K562 (cell line): ENCODE results near the gene GNPTAB. TPM values are rescaled to one million over a fixed set of nuclear protein-coding genes. Genes with fewer than 3 reads are reported as not detected.

ENCODE experiments used
- ADNP ChIP-seq: fragments of 200-800 bp; sonication (Bioruptor generic); IDR thresholded peaks from 2 replicates; pipeline ENCODE4 v1.6.1; 2016; ENCODE audit warnings: missing genetic modification characterization, missing compliant biosample characterization
- BACH1 ChIP-seq: fragments of 200-800 bp; sonication (Bioruptor generic); IDR thresholded peaks from 2 replicates; pipeline ENCODE4 v1.6.1; 2016; ENCODE audit warnings: missing genetic modification characterization, missing compliant biosample characterization
- BMI1 ChIP-seq: fragments of 150-350 bp; IDR thresholded peaks from 2 replicates; pipeline ENCODE4 v1.6.1; 2014; ENCODE audit warnings: low read length
- CEBPB ChIP-seq: fragments of 450-650 bp; IDR thresholded peaks from 2 replicates; pipeline ENCODE4 v1.6.1; 2016; ENCODE audit warnings: missing genetic modification characterization, missing compliant biosample characterization
- COPS2 ChIP-seq: fragments of 450-650 bp; conservative IDR thresholded peaks from 2 replicates; pipeline ENCODE4 v1.6.1; 2016; ENCODE audit warnings: mild to moderate bottlenecking, moderate library complexity
- CREB5 ChIP-seq: fragments of 250-450 bp; sonication (Bioruptor Pico); IDR thresholded peaks from 2 replicates; pipeline ENCODE4 v1.5.0; 2020; ENCODE audit warnings: mild to moderate bottlenecking
- DIDO1 ChIP-seq: fragments of 450-650 bp; IDR thresholded peaks from 2 replicates; pipeline ENCODE4 v1.6.1; 2016; ENCODE audit warnings: low read depth, missing biosample characterization, missing genetic modification characterization
- EP400 ChIP-seq: fragments of 450-650 bp; IDR thresholded peaks from 2 replicates; pipeline ENCODE4 v1.6.1; 2017; ENCODE audit warnings: antibody characterized with exemption, mild to moderate bottlenecking, moderate library complexity
- FOS ChIP-seq: IDR thresholded peaks from 3 replicates; pipeline ENCODE4 v1.6.1; 2011; ENCODE audit not compliant: insufficient read length; ENCODE audit errors: extremely low read depth
- GMEB1 ChIP-seq: fragments of 250-450 bp; sonication (Bioruptor Pico); IDR thresholded peaks from 2 replicates; pipeline ENCODE4 v1.4.0; 2020; ENCODE audit warnings: mild to moderate bottlenecking
- HDAC1 ChIP-seq, 2 experiments: fragments of 450-650 bp; IDR thresholded peaks; 2 replicates each; pipeline ENCODE4 v1.6.1; 2016 to 2017; ENCODE audit warnings: inconsistent platforms in 1 of 2, mild to moderate bottlenecking in 1 of 2, moderate library complexity in 1 of 2
- KLF10 ChIP-seq: fragments of 250-450 bp; sonication (Bioruptor Pico); IDR thresholded peaks from 2 replicates; pipeline ENCODE4 v1.6.1; 2021; ENCODE audit warnings: matching md5 sums
- NFIC ChIP-seq: fragments of 450-650 bp; IDR thresholded peaks from 2 replicates; pipeline ENCODE4 v1.6.1; 2017; ENCODE audit warnings: mild to moderate bottlenecking, inconsistent platforms
- NR1H2 ChIP-seq: sonication (generic); formaldehyde crosslinking; IDR thresholded peaks from 2 replicates; pipeline ENCODE4 v1.4.0; 2020; ENCODE audit warnings: mild to moderate bottlenecking, missing genetic modification reagents
- PTRF ChIP-seq: fragments of 450-650 bp; IDR thresholded peaks from 2 replicates; pipeline ENCODE4 v1.6.1; 2016; ENCODE audit warnings: mild to moderate bottlenecking, missing genetic modification characterization, missing compliant biosample characterization
- SRSF9 ChIP-seq: fragments of 200-400 bp; formaldehyde crosslinking; IDR thresholded peaks from 2 replicates; pipeline ENCODE4 v1.6.1; 2017; ENCODE audit warnings: low read depth, low read length, borderline replicate concordance
- TAF9B ChIP-seq: fragments of 450-650 bp; IDR thresholded peaks from 2 replicates; pipeline ENCODE4 v1.6.1; 2018; ENCODE audit warnings: mild to moderate bottlenecking; ENCODE audit not compliant: partially characterized antibody
- ZC3H11A ChIP-seq: IDR thresholded peaks from 2 replicates; pipeline ENCODE4 v1.6.1; 2012; ENCODE audit warnings: low read depth, low read length, improper control_type of control experiment
- ZFP36 ChIP-seq: fragments of 150-350 bp; IDR thresholded peaks from 2 replicates; pipeline ENCODE4 v1.6.1; 2018; ENCODE audit warnings: low read length, low read depth; ENCODE audit not compliant: partially characterized antibody
- ZHX1 ChIP-seq: fragments of 150-350 bp; conservative IDR thresholded peaks from 2 replicates; pipeline ENCODE4 v1.6.1; 2014; ENCODE audit warnings: low read length
- ZNF263 ChIP-seq: sonication (generic); formaldehyde crosslinking; IDR thresholded peaks from 2 replicates; pipeline ENCODE4 v1.8.0; 2022; ENCODE audit warnings: mild to moderate bottlenecking, missing genetic modification reagents, borderline replicate concordance
- polyA plus RNA-seq, 8 experiments: library from polyadenylated mRNA; depleted of rRNA in 4 of 8; stranded (reverse) in 5 of 8; unstranded in 3 of 8; fragments of >200 nt; fragmentation: Nextera tagmentation in 2 of 8; fragmentation: Illumina TruSeq in 1 of 8; extraction: Ambion mirVana in 2 of 8; extraction: Trizol in 1 of 8; gene quantifications; 2 replicates each; pipeline versions ENCODE4 v1.2.1 to v1.2.3, GENCODE V29; 2011 to 2014; ENCODE audit warnings: inconsistent platforms in 1 of 8, missing spikeins in 1 of 8
- total RNA-seq, 7 experiments: library from RNA; depleted of rRNA in 6 of 7; stranded (reverse); fragments of >200 nt in 6 of 7; fragmentation: Illumina TruSeq in 2 of 7; extraction: Trizol in 2 of 7; gene quantifications; 2 replicates each; pipeline versions ENCODE4 v1.2.1 to v1.2.3, GENCODE V29; 2011 to 2021; ENCODE audit warnings: low replicate concordance in 1 of 7
- TF ChIP-seq, protein P1 (sequence below): fragments of 450-650 bp; formaldehyde crosslinking; IDR thresholded peaks from 2 replicates; pipeline ENCODE4 v1.4.0; 2022; ENCODE audit warnings: mild to moderate bottlenecking, moderate library complexity

The GNPTAB gene
- total and polyA plus RNA-seq, 9 of the 15 experiments (the other 6 are each of a cell fraction or from before 2014, with no cell fraction given), result 5.9 to 23.2 (median 19.3) TPM

- no peak for TF ChIP-seq ZFP36
- TF ChIP-seq PTRF (tag), result no peak
- TF ChIP-seq GMEB1, result no peak
- TF ChIP-seq ZHX1, result no peak
- TF ChIP-seq TAF9B, result no peak
- no peak for TF ChIP-seq HDAC1 (IDR thresholded peaks at IDR 0.05)
- TF ChIP-seq EP400, result peak; percentile 45; the same call in 1 of the 2 replicates
- TF ChIP-seq CEBPB (tag), result peak; percentile 61
- TF ChIP-seq ADNP (tag), result no peak
- no peak; the same call in 1 of the 2 replicates for TF ChIP-seq BACH1
- 0 out of 2 replicates have a peak, but pooled peaks have one; percentile 74 for TF ChIP-seq NR1H2 (CRISPR knock-in tag)
- TF ChIP-seq ZNF263, result peak; percentile 34; the same call in 1 of the 2 replicates
- TF ChIP-seq NFIC, result 0 out of 2 replicates have a peak, but pooled peaks have one; percentile 4
- TF ChIP-seq BMI1, result no peak
- TF ChIP-seq KLF10 (CRISPR knock-in tag), result no peak
- TF ChIP-seq, protein P1, sequence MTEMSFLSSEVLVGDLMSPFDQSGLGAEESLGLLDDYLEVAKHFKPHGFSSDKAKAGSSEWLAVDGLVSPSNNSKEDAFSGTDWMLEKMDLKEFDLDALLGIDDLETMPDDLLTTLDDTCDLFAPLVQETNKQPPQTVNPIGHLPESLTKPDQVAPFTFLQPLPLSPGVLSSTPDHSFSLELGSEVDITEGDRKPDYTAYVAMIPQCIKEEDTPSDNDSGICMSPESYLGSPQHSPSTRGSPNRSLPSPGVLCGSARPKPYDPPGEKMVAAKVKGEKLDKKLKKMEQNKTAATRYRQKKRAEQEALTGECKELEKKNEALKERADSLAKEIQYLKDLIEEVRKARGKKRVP, result no peak
- no peak for TF ChIP-seq FOS
- no peak for TF ChIP-seq ZC3H11A
- TF ChIP-seq COPS2, result no peak
- TF ChIP-seq CREB5, result no peak
- TF ChIP-seq DIDO1, result no peak
- TF ChIP-seq SRSF9, result no peak
Measured at GRCh38 chr12:101697930-101698799, 132.6 kb downstream of the GNPTAB start (continued).
